ENCODE data around the gene RERE.

GRCh38 chr1:8477983-8478362, 339.5 kb downstream of the RERE start:
- TF ChIP-seq RAD21 (IDR thresholded peaks at IDR 0.05; ENCODE audit: low read depth) (no peak), MAX (IDR thresholded peaks at IDR 0.05) (no peak), EP300 (IDR thresholded peaks at IDR 0.05; ENCODE audit: borderline replicate concordance) (no peak), REST (IDR thresholded peaks at IDR 0.05; ENCODE audit: low read depth) (no peak), EGR1 (IDR thresholded peaks at IDR 0.05) (no peak)

Data from Ishikawa (cell line).